AG10803 (cell line): ENCODE data around the gene PDZD2.

Source experiments
- DNase-seq: peaks from one replicate; pipeline ENCODE4 v3.0.0; 2010; ENCODE audit warnings: low read depth
- H3K4me3 ChIP-seq: 2 replicates; pipeline ENCODE4 v1.5.1; 2011; ENCODE audit warnings: mild to moderate bottlenecking, low read length, control low read depth
- CTCF ChIP-seq: conservative IDR thresholded peaks from 2 replicates; pipeline ENCODE4 v1.5.1; 2011; ENCODE audit warnings: mild to moderate bottlenecking, low read length, control low read depth, inconsistent platforms

Gene PDZD2

GRCh38 chr5:31809050-31809870 is 170.3 kb downstream of the PDZD2 start:
- peak; percentile 75 for TF ChIP-seq CTCF
- peak; percentile 74 for DNase-seq
- H3K4me3 ChIP-seq = no peak overlapping the region

GRCh38 chr5:31811210-31811609 is 172.3 kb downstream of the PDZD2 start:
- peak; percentile 89 for DNase-seq
- H3K4me3 ChIP-seq = no peak overlapping the region
- no peak for TF ChIP-seq CTCF

GRCh38 chr5:31815376-31815775 is 176.4 kb downstream of the PDZD2 start:
- no peak for DNase-seq
- TF ChIP-seq CTCF = no peak
- H3K4me3 ChIP-seq = no peak overlapping the region

GRCh38 chr5:31819926-31820516 is 181.1 kb downstream of the PDZD2 start:
- no peak for DNase-seq
- no peak for TF ChIP-seq CTCF
- H3K4me3 ChIP-seq = no peak overlapping the region

- no peak for TF ChIP-seq CTCF
- DNase-seq = no peak
Measured at GRCh38 chr5:31823472-31823871, 184.5 kb downstream of the PDZD2 start.

GRCh38 chr5:31824869-31825517 is 186.1 kb downstream of the PDZD2 start:
- H3K4me3 ChIP-seq = no peak overlapping the region
- DNase-seq = no peak
- TF ChIP-seq CTCF = no peak

More at GRCh38 chr5:31823472-31823871, 184.5 kb downstream of the PDZD2 start:
- no peak overlapping the region for H3K4me3 ChIP-seq
